Endothelial cell of umbilical vein (primary cell): ENCODE results near the gene FIZ1. TPM values are rescaled to one million over a fixed set of nuclear protein-coding genes. Genes with fewer than 3 reads are reported as not detected.

Experiments
- BruUV-seq: library from RNA; stranded (reverse); fragments of 400-500 nt; replicated peaks from 2 replicates; lab custom pipeline; 2021; lab: Mats Ljungman, UMichigan
- CTCF ChIA-PET: fragments of 300-600, 350-600 bp; sonication (Branson Sonifier 250); formaldehyde crosslinking; loops from one replicate; lab custom pipeline; 2021; ENCODE audit warnings: antibody characterized with exemption, inconsistent platforms; lab: Charles Lee
- POLR2A ChIA-PET: fragments of 300-600, 350-600 bp; sonication (Branson Sonifier 250); formaldehyde crosslinking; loops from one replicate; lab custom pipeline; 2021; ENCODE audit warnings: antibody characterized with exemption, inconsistent platforms; lab: Charles Lee
- DNase-seq: peaks from one replicate; pipeline ENCODE4 v3.0.0-alpha.2; 2011; ENCODE audit warnings: low read depth, low spot score
- FAIRE-seq: peaks from 2 replicates; lab custom pipeline; 2011; peaks lifted over from hg19 to GRCh38; lab: Jason Lieb, UNC
- H2AFZ ChIP-seq: 2 replicates; pipeline ENCODE4 v1.6.0; 2012; ENCODE audit warnings: low read depth, low read length, control low read depth, inconsistent platforms
- H3K27ac ChIP-seq: 2 replicates; pipeline ENCODE4 v1.5.1; 2011; ENCODE audit warnings: low read depth, mild to moderate bottlenecking, control low read depth, low read length, moderate library complexity; ENCODE audit not compliant: insufficient read depth
- H3K27me3 ChIP-seq, 2 experiments: 2 replicates each; pipeline versions ENCODE4 v1.6.0 to v1.6.1; 2011; ENCODE audit warnings: low read length in 2 of 2, mixed read lengths in 1 of 2; ENCODE audit not compliant: control insufficient read depth in 2 of 2, insufficient read depth in 2 of 2
- H3K36me3 ChIP-seq, 2 experiments: 2 replicates in 1 of 2; 3 replicates in 1 of 2; pipeline ENCODE4 v1.5.1; 2011; ENCODE audit warnings: low read length in 2 of 2, mild to moderate bottlenecking in 1 of 2, moderate library complexity in 1 of 2; ENCODE audit not compliant: control insufficient read depth in 2 of 2, insufficient read depth in 2 of 2; ENCODE audit errors: extremely low read depth in 1 of 2
- H3K4me1 ChIP-seq: 3 replicates; pipeline ENCODE4 v1.5.1; 2011; ENCODE audit warnings: mild to moderate bottlenecking, low read length; ENCODE audit not compliant: control insufficient read depth, insufficient read depth; ENCODE audit errors: extremely low read depth
- H3K4me2 ChIP-seq: 2 replicates; pipeline ENCODE4 v1.6.1; 2011; ENCODE audit warnings: low read length, control low read depth, mixed read lengths; ENCODE audit not compliant: insufficient read depth
- H3K4me3 ChIP-seq, 3 experiments: fragments of 200-600 bp in 1 of 3; sonication (generic), shearing (Covaris generic) in 1 of 3; replicated peaks in 1 of 3; 2 replicates each; pipeline ENCODE4 v1.5.1; 2011 to 2016; ENCODE audit warnings: control low read depth in 3 of 3, low read length in 3 of 3, mild to moderate bottlenecking in 2 of 3, inconsistent platforms in 1 of 3, low read depth in 1 of 3, moderate library complexity in 1 of 3; ENCODE audit not compliant: insufficient read depth in 1 of 3
- H3K79me2 ChIP-seq: 2 replicates; pipeline ENCODE4 v1.6.0; 2012; ENCODE audit warnings: low read length, inconsistent platforms; ENCODE audit not compliant: control insufficient read depth, insufficient read depth
- H3K9ac ChIP-seq: replicated peaks from 2 replicates; pipeline ENCODE3; 2011; ENCODE audit warnings: low read length, control low read depth; ENCODE audit not compliant: insufficient read depth; ENCODE audit errors: extremely low read depth
- H3K9me1 ChIP-seq: replicated peaks from 3 replicates; pipeline ENCODE4 v1.6.0; 2011; ENCODE audit warnings: mild to moderate bottlenecking, low read length; ENCODE audit not compliant: control insufficient read depth, insufficient read depth; ENCODE audit errors: extremely low read depth
- H3K9me3 ChIP-seq: replicated peaks from 2 replicates; pipeline ENCODE4 v1.5.1; 2012; ENCODE audit warnings: low read length, inconsistent platforms; ENCODE audit not compliant: control insufficient read depth, insufficient read depth
- H4K20me1 ChIP-seq: replicated peaks from 2 replicates; pipeline ENCODE3; 2011; ENCODE audit warnings: mild to moderate bottlenecking, low read length; ENCODE audit not compliant: control insufficient read depth, insufficient read depth; ENCODE audit errors: extremely low read depth
- EZH2 ChIP-seq: IDR thresholded peaks from 2 replicates; pipeline ENCODE4 v1.6.1; 2012; ENCODE audit warnings: borderline replicate concordance, low read depth, mild to moderate bottlenecking, moderate library complexity, low read length, inconsistent platforms; ENCODE audit not compliant: severe bottlenecking
- FOS ChIP-seq: IDR thresholded peaks from 2 replicates; pipeline ENCODE4 v1.6.1; 2011; ENCODE audit warnings: mild to moderate bottlenecking, low read length, moderate library complexity, borderline replicate concordance; ENCODE audit not compliant: insufficient read depth
- GATA2 ChIP-seq: IDR thresholded peaks from 2 replicates; pipeline ENCODE4 v1.7.0; 2011; ENCODE audit warnings: low read depth, mild to moderate bottlenecking, moderate library complexity, mixed read lengths, low read length; ENCODE audit not compliant: insufficient read length, insufficient read depth
- JUN ChIP-seq: IDR thresholded peaks from 2 replicates; pipeline ENCODE4 v1.6.1; 2011; ENCODE audit warnings: borderline replicate concordance, low read depth; ENCODE audit not compliant: insufficient read length, insufficient read depth
- MYC ChIP-seq: IDR thresholded peaks from one replicate; pipeline ENCODE4 v1.6.1; 2011; ENCODE audit warnings: mild to moderate bottlenecking, low read depth, low read length
- POLR2A ChIP-seq: IDR thresholded peaks from 2 replicates; pipeline ENCODE4 v1.6.1; 2012; ENCODE audit warnings: low read depth, mild to moderate bottlenecking, control low read depth, low read length
- POLR2AphosphoS5 ChIP-seq: IDR thresholded peaks from 2 replicates; pipeline ENCODE4 v1.6.1; 2012; ENCODE audit warnings: low read depth, mild to moderate bottlenecking, control low read depth, low read length, moderate library complexity; ENCODE audit not compliant: insufficient read depth
- dilution Hi-C: fragments of 300-500 bp; cut with MboI; formaldehyde crosslinking; loops from one replicate; pipeline ENCODE4 v1.15.0; 2019; ENCODE audit warnings: low sequenced_read_pairs; ENCODE audit not compliant: extremely low pct_ligation_motif_present
- intact Hi-C: fragments of 100-400 bp; cut with micrococcal nuclease; formaldehyde crosslinking; loops from one replicate; pipeline ENCODE4 v1.10.0; 2022
- polyA plus RNA-seq, 4 experiments: library from polyadenylated mRNA; depleted of rRNA in 3 of 4; stranded (reverse) in 3 of 4; unstranded in 1 of 4; fragments of >200 nt; gene quantifications; 2 replicates each; pipeline versions ENCODE4 v1.2.1 to v1.2.3, GENCODE V29; 2011 to 2012; ENCODE audit warnings: missing spikeins in 1 of 4
- total RNA-seq: library from RNA; stranded (reverse); gene quantifications from 2 replicates; pipeline ENCODE4 v1.2.3, GENCODE V29; 2021
- TF ChIP-seq, protein P1 (sequence below), 2 donors: IDR thresholded peaks; 1 replicate in 1 of 2; 2 replicates in 1 of 2; pipeline ENCODE4 v1.5.1; 2011; ENCODE audit warnings: low read length in 2 of 2, mild to moderate bottlenecking in 2 of 2, moderate library complexity in 2 of 2, control low read depth in 1 of 2, inconsistent platforms in 1 of 2, low read depth in 1 of 2; ENCODE audit not compliant: insufficient read depth in 1 of 2; ENCODE audit errors: extremely low read depth in 1 of 2
- TF ChIP-seq, protein P2 (sequence below): IDR thresholded peaks from 2 replicates; pipeline ENCODE4 v1.6.1; 2011; ENCODE audit not compliant: insufficient read depth, insufficient read length

FIZ1 gene
- total and polyA plus RNA-seq, 2 donors (not counting 3 experiments of a cell fraction or from before 2014, with no cell fraction given), result 6.6 to 15.6 TPM

DNA sequence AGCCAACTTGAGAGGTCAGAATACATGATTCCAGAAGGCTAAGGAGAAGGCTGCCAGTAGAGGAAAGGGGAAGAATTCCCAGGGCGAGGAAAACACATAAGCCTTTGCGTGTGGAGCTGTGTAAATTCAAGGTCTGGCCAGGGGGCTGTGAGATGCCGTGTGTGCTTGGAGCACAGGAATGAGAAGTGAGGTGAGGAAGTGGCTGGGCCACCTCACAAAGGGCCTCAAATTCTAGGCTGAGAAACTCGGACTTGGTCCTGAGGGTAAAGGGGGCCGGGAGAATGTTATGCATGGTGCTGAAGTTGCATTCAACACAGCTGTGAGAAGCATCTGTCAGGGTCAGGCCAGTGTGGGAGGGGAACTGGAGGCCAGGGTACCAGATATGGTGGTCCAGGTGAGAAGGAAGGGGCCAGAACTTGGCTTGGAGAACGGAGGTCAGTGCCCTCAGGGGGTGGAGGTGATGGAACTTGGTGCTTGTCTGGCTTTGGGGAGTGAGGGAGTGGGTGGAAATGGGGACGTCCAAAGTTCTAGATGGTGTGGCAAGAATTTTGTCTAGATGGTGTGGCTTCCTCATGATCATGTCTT is 36.6 kb upstream of the FIZ1 start:
- dilution Hi-C loops, result no loop called here
- no peak for FAIRE-seq

More for the DNA sequence above, 36.6 kb upstream of the FIZ1 start:
- ChIA-PET POLR2A (no interaction called here), CTCF (interaction anchor here (1.4 to 1.7 kb wide), 2 partner anchors 12 to 168 kb away, joined by 3 to 4 read pairs; partner anchors contain the start of gene CCDC106)
- H3K9ac ChIP-seq, result peak overlapping the region; percentile 99
- H3K4me3 ChIP-seq, result peak overlapping the region in 2 of 3 experiments; percentile 64 to 91
- H2AFZ ChIP-seq, result no peak overlapping the region
- H3K9me1 ChIP-seq, result no peaks in the 10 kb centered on the region
- peaks cover 22% of the 10 kb centered on the region for H3K79me2 ChIP-seq
- TF ChIP-seq GATA2 (no peak), POLR2AphosphoS5 (no peak), JUN (no peak), FOS (no peak), MYC (no peak), POLR2A (no peak), EZH2 (no peak)
- TF ChIP-seq, protein P1, sequence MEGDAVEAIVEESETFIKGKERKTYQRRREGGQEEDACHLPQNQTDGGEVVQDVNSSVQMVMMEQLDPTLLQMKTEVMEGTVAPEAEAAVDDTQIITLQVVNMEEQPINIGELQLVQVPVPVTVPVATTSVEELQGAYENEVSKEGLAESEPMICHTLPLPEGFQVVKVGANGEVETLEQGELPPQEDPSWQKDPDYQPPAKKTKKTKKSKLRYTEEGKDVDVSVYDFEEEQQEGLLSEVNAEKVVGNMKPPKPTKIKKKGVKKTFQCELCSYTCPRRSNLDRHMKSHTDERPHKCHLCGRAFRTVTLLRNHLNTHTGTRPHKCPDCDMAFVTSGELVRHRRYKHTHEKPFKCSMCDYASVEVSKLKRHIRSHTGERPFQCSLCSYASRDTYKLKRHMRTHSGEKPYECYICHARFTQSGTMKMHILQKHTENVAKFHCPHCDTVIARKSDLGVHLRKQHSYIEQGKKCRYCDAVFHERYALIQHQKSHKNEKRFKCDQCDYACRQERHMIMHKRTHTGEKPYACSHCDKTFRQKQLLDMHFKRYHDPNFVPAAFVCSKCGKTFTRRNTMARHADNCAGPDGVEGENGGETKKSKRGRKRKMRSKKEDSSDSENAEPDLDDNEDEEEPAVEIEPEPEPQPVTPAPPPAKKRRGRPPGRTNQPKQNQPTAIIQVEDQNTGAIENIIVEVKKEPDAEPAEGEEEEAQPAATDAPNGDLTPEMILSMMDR (IDR thresholded peaks at IDR 0.05; ENCODE audit: extremely low read depth in 1 of 2, insufficient read depth in 1 of 2, low read depth in 1 of 2, low read length in 2 of 2), result no peak
- TF ChIP-seq, protein P2, sequence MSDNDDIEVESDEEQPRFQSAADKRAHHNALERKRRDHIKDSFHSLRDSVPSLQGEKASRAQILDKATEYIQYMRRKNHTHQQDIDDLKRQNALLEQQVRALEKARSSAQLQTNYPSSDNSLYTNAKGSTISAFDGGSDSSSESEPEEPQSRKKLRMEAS, result no peak
- H3K4me1 ChIP-seq, result peaks cover 18% of the 10 kb centered on the region
- no peak for DNase-seq
- peak overlapping the region; percentile 96 for H3K4me2 ChIP-seq
- peak overlapping the region; percentile 93 for H3K27ac ChIP-seq
- no peaks in the 10 kb centered on the region for H3K36me3 ChIP-seq
- intact Hi-C loops, result loop anchor here (1.0 kb wide), 2 partner anchors 7 to 36 kb away; partner anchors contain the start of genes ZNF524 and ZNF581
- BruUV-seq, result no TSS peak
- H3K27me3 ChIP-seq, result no peaks in the 10 kb centered on the region
- no peaks in the 10 kb centered on the region for H4K20me1 ChIP-seq
- H3K9me3 ChIP-seq, result no peaks in the 10 kb centered on the region
